ENCODE measurements around the gene ALAS2. TPM values are rescaled to one million over a fixed set of nuclear protein-coding genes. Genes with fewer than 3 reads are reported as not detected.

The ALAS2 gene
- total and polyA plus RNA-seq, 8 donors, result 0.14 to 0.97 (median 0.30) TPM

DNA sequence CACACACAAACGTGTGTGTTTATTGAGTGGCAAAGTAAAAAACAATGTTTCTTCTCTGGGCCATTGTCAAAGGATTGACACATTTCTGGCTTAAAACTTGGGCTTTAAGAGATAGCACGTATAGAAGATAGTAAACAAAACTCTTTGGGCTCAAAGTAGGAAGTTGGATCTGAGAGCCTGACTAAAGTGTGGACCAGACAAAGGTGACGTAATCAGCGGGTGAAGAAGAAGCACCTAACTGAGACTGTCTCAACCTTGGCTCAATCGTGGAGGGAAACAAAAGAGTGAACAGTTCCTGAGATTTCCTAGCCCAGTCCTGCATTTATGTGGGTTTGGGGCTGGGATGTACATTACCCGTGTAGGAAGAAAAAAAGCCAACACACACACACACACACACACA is 50.4 kb downstream of the ALAS2 start:
- Histone ChIP-seq H3K27me3 (peaks cover 0 to 7% (median 5%) of the 10 kb centered on the region in 4 donors), H3K36me3 (no peaks in the 10 kb centered on the region), H3K4me3 (no peak overlapping the region), H3K9me3 (no peaks in the 10 kb centered on the region), H3K27ac (no peak overlapping the region), H3K4me1 (peaks cover 0 to 4% (median 0%) of the 10 kb centered on the region in 3 donors)
- no peak for FAIRE-seq
- TF ChIP-seq, protein P1, sequence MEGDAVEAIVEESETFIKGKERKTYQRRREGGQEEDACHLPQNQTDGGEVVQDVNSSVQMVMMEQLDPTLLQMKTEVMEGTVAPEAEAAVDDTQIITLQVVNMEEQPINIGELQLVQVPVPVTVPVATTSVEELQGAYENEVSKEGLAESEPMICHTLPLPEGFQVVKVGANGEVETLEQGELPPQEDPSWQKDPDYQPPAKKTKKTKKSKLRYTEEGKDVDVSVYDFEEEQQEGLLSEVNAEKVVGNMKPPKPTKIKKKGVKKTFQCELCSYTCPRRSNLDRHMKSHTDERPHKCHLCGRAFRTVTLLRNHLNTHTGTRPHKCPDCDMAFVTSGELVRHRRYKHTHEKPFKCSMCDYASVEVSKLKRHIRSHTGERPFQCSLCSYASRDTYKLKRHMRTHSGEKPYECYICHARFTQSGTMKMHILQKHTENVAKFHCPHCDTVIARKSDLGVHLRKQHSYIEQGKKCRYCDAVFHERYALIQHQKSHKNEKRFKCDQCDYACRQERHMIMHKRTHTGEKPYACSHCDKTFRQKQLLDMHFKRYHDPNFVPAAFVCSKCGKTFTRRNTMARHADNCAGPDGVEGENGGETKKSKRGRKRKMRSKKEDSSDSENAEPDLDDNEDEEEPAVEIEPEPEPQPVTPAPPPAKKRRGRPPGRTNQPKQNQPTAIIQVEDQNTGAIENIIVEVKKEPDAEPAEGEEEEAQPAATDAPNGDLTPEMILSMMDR (IDR thresholded peaks at IDR 0.05), result no peak
- no peak for DNase-seq
- intact Hi-C loops (cut with DNase I), result no loop called here
- 44 to 53% methylated on average over 6 of the region's 6 CpGs for WGBS, 2 donors
- ATAC-seq, result no peak

DNA sequence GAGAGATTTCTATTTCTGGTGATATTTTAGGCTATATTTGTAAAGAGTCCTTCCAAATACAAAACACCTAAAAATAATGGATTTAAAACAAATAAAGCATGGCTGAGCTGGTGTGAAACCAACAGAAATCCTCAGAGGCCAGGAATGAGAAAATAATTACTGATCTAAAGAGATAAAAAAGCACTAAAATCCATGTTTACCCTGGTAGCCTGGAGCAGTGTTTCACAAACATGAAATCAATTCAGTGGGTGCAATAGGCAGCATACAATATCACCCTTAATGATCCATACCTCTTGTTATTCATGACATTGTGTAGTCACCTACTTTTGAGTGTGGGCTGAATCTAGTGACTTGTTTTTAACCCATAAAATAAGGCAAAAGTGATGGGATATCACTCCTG is 51.3 kb downstream of the ALAS2 start:
- FAIRE-seq (no peak), DNase-seq (no peak), ATAC-seq (no peak)
- no peak overlapping the region for H3K4me3 ChIP-seq
- TF ChIP-seq, protein P1 (IDR thresholded peaks at IDR 0.05), result no peak
- H3K9me3 ChIP-seq, result no peaks in the 10 kb centered on the region
- no peak overlapping the region for H3K27ac ChIP-seq
- intact Hi-C loops (cut with DNase I), result no loop called here
- no peaks in the 10 kb centered on the region for H3K36me3 ChIP-seq
- peaks cover 0 to 5% (median 5%) of the 10 kb centered on the region in 4 donors for H3K27me3 ChIP-seq
- H3K4me1 ChIP-seq, result peaks cover 0 to 4% (median 0%) of the 10 kb centered on the region in 3 donors

DNA sequence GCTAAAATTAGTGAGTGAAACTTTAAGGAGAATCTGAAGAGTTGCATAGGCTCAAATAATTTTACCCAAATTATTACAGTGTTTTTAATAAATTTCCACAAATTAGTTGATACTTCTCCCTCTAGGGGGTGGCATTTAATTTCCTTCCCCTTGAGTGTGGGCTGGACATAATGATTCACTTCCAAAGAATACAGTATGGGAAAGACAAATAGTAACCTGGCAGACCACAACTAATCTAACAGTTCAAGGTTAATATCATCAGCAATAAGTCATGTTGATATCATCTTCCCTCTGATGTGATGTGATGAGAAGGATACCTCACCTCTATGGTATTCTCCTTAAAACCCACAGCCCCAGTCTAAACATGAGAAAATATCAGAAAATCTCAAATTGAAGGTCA is 52.3 kb downstream of the ALAS2 start:
- H3K4me1 ChIP-seq, result peaks cover 0 to 4% (median 0%) of the 10 kb centered on the region in 3 donors
- no peak overlapping the region for H3K4me3 ChIP-seq
- ATAC-seq (no peak), FAIRE-seq (no peak), DNase-seq (no peak)
- no peak overlapping the region for H3K27ac ChIP-seq
- intact Hi-C loops (cut with DNase I), result no loop called here
- peaks cover 0 to 5% (median 2%) of the 10 kb centered on the region in 4 donors for H3K27me3 ChIP-seq
- H3K9me3 ChIP-seq, result no peaks in the 10 kb centered on the region
- TF ChIP-seq, protein P1 (IDR thresholded peaks at IDR 0.05), result no peak
- H3K36me3 ChIP-seq, result no peaks in the 10 kb centered on the region

DNA sequence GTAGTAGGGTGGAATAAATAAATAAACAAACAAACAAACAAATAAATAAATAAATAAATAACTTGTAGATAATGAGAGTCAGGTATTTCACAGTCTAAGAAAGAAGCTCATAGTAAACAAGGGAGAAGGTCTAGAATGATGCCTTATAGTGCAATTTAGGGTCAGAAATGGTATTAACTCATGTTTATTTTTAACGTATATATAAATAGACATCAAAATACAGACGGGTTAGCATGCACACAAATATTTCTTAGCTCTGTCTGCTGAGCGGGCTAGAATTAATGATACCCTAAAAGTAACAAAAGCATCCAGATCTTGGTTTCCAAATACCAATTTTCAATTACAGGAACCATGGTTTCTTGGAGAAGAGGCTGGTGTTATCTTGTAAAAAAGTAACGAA is 53.4 kb downstream of the ALAS2 start:
- intact Hi-C loops (cut with DNase I), result no loop called here
- TF ChIP-seq, protein P1 (IDR thresholded peaks at IDR 0.05), result no peak
- Histone ChIP-seq H3K4me1 (peaks cover 0 to 4% (median 0%) of the 10 kb centered on the region in 3 donors), H3K36me3 (no peaks in the 10 kb centered on the region), H3K27ac (no peak overlapping the region), H3K27me3 (peaks cover 0 to 5% (median 2%) of the 10 kb centered on the region in 4 donors), H3K4me3 (no peak overlapping the region), H3K9me3 (no peaks in the 10 kb centered on the region)
- FAIRE-seq (no peak), DNase-seq (no peak), ATAC-seq (no peak)
- 53 to 75% methylated on average over 4 of the region's 4 CpGs for WGBS, 2 donors

DNA sequence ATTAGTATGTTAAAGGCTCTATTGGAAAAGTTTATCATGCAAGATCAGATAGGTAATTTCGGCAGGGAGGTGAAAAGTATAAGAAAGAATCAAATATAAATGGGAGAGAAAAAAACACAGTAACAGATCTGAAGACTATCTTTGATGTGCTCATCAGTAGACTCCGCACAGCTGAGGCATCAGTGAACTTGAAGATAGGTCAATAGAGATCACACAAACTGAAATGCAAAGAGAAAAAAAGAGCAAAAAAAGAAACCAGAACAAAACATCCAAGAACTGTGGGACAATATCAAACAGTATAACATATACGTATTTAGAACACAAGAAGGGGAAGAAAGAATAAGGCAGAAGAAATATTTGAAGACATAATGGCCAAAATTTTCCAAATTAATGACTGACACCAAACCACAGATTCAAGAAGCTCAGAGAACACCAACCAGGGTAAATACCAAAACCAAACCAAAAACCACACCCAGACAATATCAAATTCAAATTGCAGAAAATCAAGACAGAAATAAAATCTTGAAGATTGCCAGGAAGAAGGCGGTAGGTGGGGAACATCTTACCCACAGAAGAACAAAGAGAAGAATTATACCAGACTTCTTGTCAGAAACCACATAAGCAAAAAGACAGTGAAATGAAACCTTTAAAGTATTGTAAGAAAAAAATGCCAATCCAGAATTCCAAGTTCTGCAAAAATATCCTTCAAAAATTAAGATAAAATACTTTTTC is 65.8 kb downstream of the ALAS2 start:
- DNase-seq (no peak), FAIRE-seq (peak; percentile 29), ATAC-seq (no peak)
- Histone ChIP-seq H3K27ac (no peak overlapping the region), H3K36me3 (no peaks in the 10 kb centered on the region), H3K4me1 (no peaks in the 10 kb centered on the region), H3K27me3 (no peaks in the 10 kb centered on the region), H3K9me3 (no peaks in the 10 kb centered on the region), H3K4me3 (no peak overlapping the region)
- intact Hi-C loops (cut with DNase I), result no loop called here
- WGBS, 2 donors, result 55 to 63% methylated on average over 4 of the region's 4 CpGs
- TF ChIP-seq, protein P1 (IDR thresholded peaks at IDR 0.05), result no peak
